ENCODE data around the gene HOXA4. TPM values are rescaled to one million over a fixed set of nuclear protein-coding genes. Genes with fewer than 3 reads are reported as not detected.

HOXA4 gene
- total and polyA plus RNA-seq, 10 donors = 2.1 to 10.8 (median 4.3) TPM

- WGBS, 5 donors = 89 to 97% (median 92%) methylated on average over 26 of the region's 26 CpGs
- Histone ChIP-seq H3K9me3 (no peaks in the 10 kb centered on the region), H3K27ac (peak overlapping the region in 3 of 8 donors; percentile 45 to 77 (median 57)), H3K4me1 (peaks cover 0 to 17% (median 7%) of the 10 kb centered on the region in 6 donors), H3K27me3 (replicated peaks in 1 of 7) (peaks cover 0 to 10% (median 0%) of the 10 kb centered on the region in 7 donors), H3K36me3 (no peaks in the 10 kb centered on the region), H3K4me3 (no peak overlapping the region)
- intact Hi-C loops (cut with DNase I; ENCODE audit: low total_unique reads) = no loop called here
- DNase-seq = no peak
- TF ChIP-seq POLR2A (IDR thresholded peaks at IDR 0.05) (no peak), CTCF (IDR thresholded peaks at IDR 0.05 in 8 of 11, conservative IDR thresholded peaks at IDR 0.05 in 3 of 11) (no peak), POLR2AphosphoS5 (IDR thresholded peaks at IDR 0.05) (no peak)
These were observed 7.0 kb downstream of the HOXA4 start for GRCh38 chr7:27123477-27124053.

GRCh38 chr7:27123007-27123476 lies 7.5 kb downstream of the HOXA4 start:
- H3K27ac ChIP-seq = peak overlapping the region in 5 of 8 donors; percentile 7 to 77 (median 53)
- WGBS, 5 donors = 76 to 84% (median 80%) methylated on average over 14 of the region's 14 CpGs

GRCh38 chr7:27122077-27122910 lies 8.3 kb downstream of the HOXA4 start:
- no peak for DNase-seq
- Histone ChIP-seq H3K4me3 (peak overlapping the region in 4 of 8 donors; percentile 1 to 52 (median 24)), H3K27ac (peak overlapping the region in 6 of 8 donors; percentile 7 to 77 (median 49)), H3K9me3 (no peaks in the 10 kb centered on the region), H3K4me1 (peaks cover 0 to 22% (median 6%) of the 10 kb centered on the region in 6 donors), H3K36me3 (no peaks in the 10 kb centered on the region), H3K27me3 (replicated peaks in 1 of 7) (no peaks in the 10 kb centered on the region)
- TF ChIP-seq CTCF (IDR thresholded peaks at IDR 0.05 in 8 of 11, conservative IDR thresholded peaks at IDR 0.05 in 3 of 11) (no peak), POLR2AphosphoS5 (IDR thresholded peaks at IDR 0.05) (peak in 1 of 3 donors; percentile 50), POLR2A (IDR thresholded peaks at IDR 0.05) (no peak)
- 80 to 91% (median 84%) methylated on average over 42 of the region's 42 CpGs for WGBS, 5 donors
- intact Hi-C loops (cut with DNase I; ENCODE audit: low total_unique reads) = no loop called here

More at GRCh38 chr7:27123007-27123476, 7.5 kb downstream of the HOXA4 start:
- intact Hi-C loops (cut with DNase I; ENCODE audit: low total_unique reads) = no loop called here
- no peak for TF ChIP-seq POLR2AphosphoS5 (IDR thresholded peaks at IDR 0.05)
- TF ChIP-seq CTCF (IDR thresholded peaks at IDR 0.05 in 8 of 11, conservative IDR thresholded peaks at IDR 0.05 in 3 of 11) = no peak
- TF ChIP-seq POLR2A (IDR thresholded peaks at IDR 0.05) = no peak
- no peak for DNase-seq
- peaks cover 0 to 17% (median 4%) of the 10 kb centered on the region in 6 donors for H3K4me1 ChIP-seq
- no peak overlapping the region for H3K4me3 ChIP-seq
- H3K36me3 ChIP-seq = no peaks in the 10 kb centered on the region
- H3K27me3 ChIP-seq (replicated peaks in 1 of 7) = peaks cover 0 to 5% (median 0%) of the 10 kb centered on the region in 7 donors
- no peaks in the 10 kb centered on the region for H3K9me3 ChIP-seq

- DNase-seq = no peak
- 73 to 88% (median 84%) methylated on average over 7 of the region's 7 CpGs for WGBS, 5 donors
- H3K27me3 ChIP-seq (replicated peaks in 1 of 7) = no peaks in the 10 kb centered on the region
- H3K27ac ChIP-seq = peak overlapping the region in 3 of 8 donors; percentile 45 to 77 (median 57)
- peak overlapping the region in 4 of 8 donors; percentile 1 to 52 (median 24) for H3K4me3 ChIP-seq
- H3K9me3 ChIP-seq = no peaks in the 10 kb centered on the region
- TF ChIP-seq POLR2AphosphoS5 (IDR thresholded peaks at IDR 0.05) = no peak
- no peak for TF ChIP-seq CTCF (IDR thresholded peaks at IDR 0.05 in 8 of 11, conservative IDR thresholded peaks at IDR 0.05 in 3 of 11)
- TF ChIP-seq POLR2A (IDR thresholded peaks at IDR 0.05) = no peak
- peaks cover 0 to 28% (median 8%) of the 10 kb centered on the region in 6 donors for H3K4me1 ChIP-seq
- H3K36me3 ChIP-seq = no peaks in the 10 kb centered on the region
- intact Hi-C loops (cut with DNase I; ENCODE audit: low total_unique reads) = no loop called here
These were observed 8.9 kb downstream of the HOXA4 start for GRCh38 chr7:27121684-27122076.

All from spleen (tissue), 11 donors.